Measurements from ENCODE around the gene TP53BP1.

GRCh38 chr15:43420876-43421275, 72.1 kb downstream of the TP53BP1 start:
- TF ChIP-seq POLR2AphosphoS5 (IDR thresholded peaks at IDR 0.05; ENCODE audit: low read depth, low read length) (no peak), POLR2A (IDR thresholded peaks at IDR 0.05; ENCODE audit: low read depth, low read length) (no peak)
